Measurements from ENCODE around the gene UBE2K. TPM values are rescaled to one million over a fixed set of nuclear protein-coding genes. Genes with fewer than 3 reads are reported as not detected.
"Not testable (repeated sequence)": the region's sequence is repeated elsewhere in the genome, so short reads cannot be mapped to it uniquely, and the experiment has no call there.

UBE2K gene
- total RNA-seq, 1 donor from 2014 or later: 96.7 TPM

DNA sequence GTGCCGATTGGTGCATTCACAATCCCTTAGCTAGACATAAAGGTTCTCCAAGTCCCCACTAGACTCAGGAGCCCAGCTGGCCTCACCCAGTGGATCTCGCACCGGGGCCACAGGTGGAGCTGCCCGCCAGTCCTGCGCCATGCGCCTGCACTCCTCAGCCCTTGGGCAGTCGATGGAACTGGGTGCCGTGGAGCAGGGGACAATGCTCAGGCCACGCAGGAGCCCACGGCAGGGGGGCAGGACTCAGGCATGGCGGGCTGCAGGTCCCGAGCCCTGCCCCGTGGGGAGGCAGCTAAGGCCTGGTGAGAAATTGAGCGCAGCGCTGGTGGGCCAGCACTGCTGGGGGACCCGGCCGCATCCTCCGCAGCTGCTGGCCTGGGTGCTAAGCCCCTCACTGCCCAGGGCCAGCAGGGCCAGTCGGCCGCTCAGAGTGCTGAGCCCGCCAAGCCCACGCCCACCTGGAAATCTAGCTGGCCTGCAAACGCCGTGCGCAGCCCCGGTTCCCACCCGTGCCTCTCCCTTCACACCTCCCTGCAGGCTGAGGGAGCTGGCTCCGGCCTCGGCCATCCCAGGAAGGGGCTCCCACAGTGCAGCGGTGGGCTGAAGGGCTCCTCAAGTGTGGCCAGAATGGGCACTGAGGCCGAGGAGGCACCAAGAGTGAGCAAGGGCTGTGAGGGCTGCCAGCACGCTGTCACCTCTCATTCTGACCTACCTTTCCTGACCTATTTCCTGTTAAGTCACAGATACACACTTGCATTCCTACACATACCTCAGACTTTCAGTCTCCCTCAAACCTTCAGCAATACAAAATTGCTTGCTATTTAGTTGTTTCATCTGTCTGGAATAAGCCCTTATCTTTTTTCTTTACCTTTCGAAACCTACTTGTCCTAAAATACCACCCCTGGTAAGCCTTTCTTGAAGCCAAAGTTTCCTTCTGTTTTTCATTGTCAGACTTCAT lies 20.7 kb downstream of the UBE2K start:
- no peak overlapping the region for H3K27ac Mint-ChIP-seq (ENCODE audit: unreplicated experiment)
- H3K36me3 Mint-ChIP-seq (ENCODE audit: unreplicated experiment): peaks cover 10% of the 10 kb centered on the region
- H3K9me3 Mint-ChIP-seq (ENCODE audit: unreplicated experiment): peaks cover 3% of the 10 kb centered on the region

DNA sequence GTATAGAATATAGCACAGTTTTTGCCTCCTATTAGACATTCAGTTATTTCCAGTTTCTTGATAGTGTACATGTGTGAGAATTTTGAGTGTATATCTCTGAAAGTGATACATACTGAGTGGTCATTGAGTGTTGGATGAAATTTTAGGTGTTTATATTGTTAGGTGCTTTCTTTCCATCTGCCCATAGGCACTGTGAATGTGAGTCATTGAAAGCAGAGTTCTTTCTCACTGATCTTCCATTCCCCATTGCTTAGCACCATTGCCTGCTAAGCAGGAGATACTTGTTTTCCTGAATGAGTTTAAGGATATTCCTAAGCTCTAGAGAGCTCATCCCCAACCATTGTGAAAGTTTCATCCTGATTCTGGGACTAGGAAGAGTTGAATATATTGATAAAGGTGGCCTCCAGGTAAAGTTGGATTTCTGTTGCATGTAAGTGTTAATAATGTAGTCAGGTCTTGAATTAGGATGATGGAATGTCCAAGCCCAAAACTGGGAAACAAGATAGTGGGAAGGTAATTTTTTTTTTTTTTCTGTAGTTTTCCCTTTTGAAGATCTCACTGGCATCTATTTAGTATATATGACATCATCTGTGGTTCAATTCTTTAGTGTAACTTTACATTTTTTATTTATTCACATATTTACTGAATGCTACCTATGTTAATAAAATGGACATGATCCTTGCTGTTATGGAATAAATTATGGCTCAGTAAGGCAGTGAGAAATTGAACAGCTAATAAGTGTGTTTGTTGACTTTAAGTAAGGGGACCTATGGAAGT lies 22.1 kb downstream of the UBE2K start:
- H3K27me3 Mint-ChIP-seq (ENCODE audit: unreplicated experiment): peaks cover 2% of the 10 kb centered on the region

More for the DNA sequence above, 20.7 kb downstream of the UBE2K start:
- DNase-seq: no peak
- H3K4me3 Mint-ChIP-seq (ENCODE audit: unreplicated experiment): no peak overlapping the region
- peaks cover 2% of the 10 kb centered on the region for H3K27me3 Mint-ChIP-seq (ENCODE audit: unreplicated experiment)
- TF ChIP-seq, protein P1, sequence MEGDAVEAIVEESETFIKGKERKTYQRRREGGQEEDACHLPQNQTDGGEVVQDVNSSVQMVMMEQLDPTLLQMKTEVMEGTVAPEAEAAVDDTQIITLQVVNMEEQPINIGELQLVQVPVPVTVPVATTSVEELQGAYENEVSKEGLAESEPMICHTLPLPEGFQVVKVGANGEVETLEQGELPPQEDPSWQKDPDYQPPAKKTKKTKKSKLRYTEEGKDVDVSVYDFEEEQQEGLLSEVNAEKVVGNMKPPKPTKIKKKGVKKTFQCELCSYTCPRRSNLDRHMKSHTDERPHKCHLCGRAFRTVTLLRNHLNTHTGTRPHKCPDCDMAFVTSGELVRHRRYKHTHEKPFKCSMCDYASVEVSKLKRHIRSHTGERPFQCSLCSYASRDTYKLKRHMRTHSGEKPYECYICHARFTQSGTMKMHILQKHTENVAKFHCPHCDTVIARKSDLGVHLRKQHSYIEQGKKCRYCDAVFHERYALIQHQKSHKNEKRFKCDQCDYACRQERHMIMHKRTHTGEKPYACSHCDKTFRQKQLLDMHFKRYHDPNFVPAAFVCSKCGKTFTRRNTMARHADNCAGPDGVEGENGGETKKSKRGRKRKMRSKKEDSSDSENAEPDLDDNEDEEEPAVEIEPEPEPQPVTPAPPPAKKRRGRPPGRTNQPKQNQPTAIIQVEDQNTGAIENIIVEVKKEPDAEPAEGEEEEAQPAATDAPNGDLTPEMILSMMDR (IDR thresholded peaks at IDR 0.05; ENCODE audit: partially characterized antibody, unreplicated experiment): no peak
- peaks cover 13% of the 10 kb centered on the region for H3K4me1 Mint-ChIP-seq (ENCODE audit: low read depth, unreplicated experiment)

DNA sequence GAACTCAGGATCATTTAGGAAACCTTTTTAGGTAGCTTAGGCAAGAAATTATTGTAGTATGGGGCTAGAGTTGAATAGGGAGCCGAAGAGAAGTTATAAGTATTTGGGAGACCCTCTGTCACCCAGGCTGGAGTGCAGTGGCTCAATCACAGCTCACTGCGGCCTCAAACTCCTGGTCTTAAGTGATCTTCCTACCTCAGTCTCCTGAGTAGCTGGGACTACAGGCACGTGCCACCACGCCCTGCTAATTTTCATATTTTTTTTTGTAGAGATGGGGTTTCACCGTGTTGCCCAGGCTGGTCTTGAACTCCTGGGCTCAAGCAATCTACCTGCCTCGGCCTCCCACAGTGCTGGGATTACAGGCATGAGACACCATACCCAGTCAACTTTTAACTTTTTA lies 23.3 kb downstream of the UBE2K start:
- not testable (repeated sequence) for H3K36me3 Mint-ChIP-seq (ENCODE audit: unreplicated experiment); H3K4me1 Mint-ChIP-seq (ENCODE audit: low read depth, unreplicated experiment); H3K27me3 Mint-ChIP-seq (ENCODE audit: unreplicated experiment); H3K9me3 Mint-ChIP-seq (ENCODE audit: unreplicated experiment); H3K4me3 Mint-ChIP-seq (ENCODE audit: unreplicated experiment); H3K27ac Mint-ChIP-seq (ENCODE audit: unreplicated experiment); DNase-seq

More for the DNA sequence above, 22.1 kb downstream of the UBE2K start:
- Mint-ChIP-seq H3K27ac (ENCODE audit: unreplicated experiment) (no peak overlapping the region), H3K9me3 (ENCODE audit: unreplicated experiment) (peaks cover 3% of the 10 kb centered on the region), H3K4me1 (ENCODE audit: low read depth, unreplicated experiment) (peaks cover 8% of the 10 kb centered on the region), H3K4me3 (ENCODE audit: unreplicated experiment) (no peak overlapping the region), H3K36me3 (ENCODE audit: unreplicated experiment) (peaks cover 10% of the 10 kb centered on the region)
- TF ChIP-seq, protein P1 (IDR thresholded peaks at IDR 0.05; ENCODE audit: partially characterized antibody, unreplicated experiment): no peak
- DNase-seq: no peak

- Mint-ChIP-seq H3K36me3 (ENCODE audit: unreplicated experiment) (peaks cover 10% of the 10 kb centered on the region), H3K9me3 (ENCODE audit: unreplicated experiment) (peaks cover 6% of the 10 kb centered on the region), H3K27ac (ENCODE audit: unreplicated experiment) (no peak overlapping the region), H3K4me3 (ENCODE audit: unreplicated experiment) (no peak overlapping the region), H3K4me1 (ENCODE audit: low read depth, unreplicated experiment) (peaks cover 8% of the 10 kb centered on the region), H3K27me3 (ENCODE audit: unreplicated experiment) (peaks cover 2% of the 10 kb centered on the region)
- TF ChIP-seq, protein P1 (IDR thresholded peaks at IDR 0.05; ENCODE audit: partially characterized antibody, unreplicated experiment): no peak
- no peak for DNase-seq
Measured at GRCh38 chr4:39721788-39722187, 23.9 kb downstream of the UBE2K start.

- peaks cover 4% of the 10 kb centered on the region for H3K27me3 Mint-ChIP-seq (ENCODE audit: unreplicated experiment)
- H3K36me3 Mint-ChIP-seq (ENCODE audit: unreplicated experiment): no peaks in the 10 kb centered on the region
- H3K4me1 Mint-ChIP-seq (ENCODE audit: low read depth, unreplicated experiment): peaks cover 1% of the 10 kb centered on the region
- no peak overlapping the region for H3K27ac Mint-ChIP-seq (ENCODE audit: unreplicated experiment)
- no peak overlapping the region for H3K4me3 Mint-ChIP-seq (ENCODE audit: unreplicated experiment)
- peaks cover 3% of the 10 kb centered on the region for H3K9me3 Mint-ChIP-seq (ENCODE audit: unreplicated experiment)
- DNase-seq: no peak
- TF ChIP-seq, protein P1 (IDR thresholded peaks at IDR 0.05; ENCODE audit: partially characterized antibody, unreplicated experiment): no peak
Measured at GRCh38 chr4:39729557-39729956, 31.6 kb downstream of the UBE2K start.
